ENCODE measurements around the gene DHRS7B. TPM values are rescaled to one million over a fixed set of nuclear protein-coding genes. Genes with fewer than 3 reads are reported as not detected.
"Not testable (repeated sequence)": the region's sequence is repeated elsewhere in the genome, so short reads cannot be mapped to it uniquely, and the experiment has no call there.

Gene DHRS7B
- total and polyA plus RNA-seq, 9 of the 15 experiments (the other 6 are each of a cell fraction or from before 2014, with no cell fraction given): 8.0 to 30.7 (median 14.8) TPM

DNA sequence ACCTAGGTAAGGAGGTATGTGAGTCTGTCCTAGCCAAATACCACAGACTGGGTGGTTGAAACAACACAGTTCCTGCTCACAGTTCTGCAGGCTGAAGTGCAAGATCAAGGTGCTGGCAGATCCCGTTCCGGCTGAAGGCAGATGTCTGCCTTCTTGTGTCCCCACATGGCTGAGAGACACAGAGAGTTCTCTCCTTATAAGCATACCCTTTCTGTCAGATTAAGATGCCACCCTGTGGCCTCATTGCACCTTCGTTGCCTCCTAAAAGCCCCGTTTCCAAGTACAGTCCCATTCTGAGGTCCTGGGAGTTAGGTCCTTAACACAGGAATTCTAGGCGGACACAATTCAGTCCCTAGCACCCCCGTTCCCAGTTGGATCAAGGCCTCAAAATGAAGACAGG lies 96.3 kb downstream of the DHRS7B start:
- TF ChIP-seq ILF3 (IDR thresholded peaks at IDR 0.05; ENCODE audit: borderline replicate concordance): no peak
- no peak for TF ChIP-seq ZNF699 (CRISPR knock-in tag; IDR thresholded peaks at IDR 0.05; ENCODE audit: insufficient replicate concordance)
- TF ChIP-seq, protein P1, sequence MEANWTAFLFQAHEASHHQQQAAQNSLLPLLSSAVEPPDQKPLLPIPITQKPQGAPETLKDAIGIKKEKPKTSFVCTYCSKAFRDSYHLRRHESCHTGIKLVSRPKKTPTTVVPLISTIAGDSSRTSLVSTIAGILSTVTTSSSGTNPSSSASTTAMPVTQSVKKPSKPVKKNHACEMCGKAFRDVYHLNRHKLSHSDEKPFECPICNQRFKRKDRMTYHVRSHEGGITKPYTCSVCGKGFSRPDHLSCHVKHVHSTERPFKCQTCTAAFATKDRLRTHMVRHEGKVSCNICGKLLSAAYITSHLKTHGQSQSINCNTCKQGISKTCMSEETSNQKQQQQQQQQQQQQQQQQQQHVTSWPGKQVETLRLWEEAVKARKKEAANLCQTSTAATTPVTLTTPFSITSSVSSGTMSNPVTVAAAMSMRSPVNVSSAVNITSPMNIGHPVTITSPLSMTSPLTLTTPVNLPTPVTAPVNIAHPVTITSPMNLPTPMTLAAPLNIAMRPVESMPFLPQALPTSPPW (CRISPR knock-in tag; IDR thresholded peaks at IDR 0.05): no peak
- TF ChIP-seq HNRNPK (IDR thresholded peaks at IDR 0.05; ENCODE audit: low read depth, low read length, poor library complexity, severe bottlenecking): no peak
- TF ChIP-seq CEBPG (CRISPR knock-in tag; IDR thresholded peaks at IDR 0.05): no peak
- TF ChIP-seq CEBPG (tag; conservative IDR thresholded peaks at IDR 0.05 in 1 of 2, IDR thresholded peaks at IDR 0.05 in 1 of 2): no peak
- TF ChIP-seq ZNF507 (tag; conservative IDR thresholded peaks at IDR 0.05): no peak
- no peak for TF ChIP-seq GTF2E2 (tag; IDR thresholded peaks at IDR 0.05)
- ATAC-seq: no peak
- POLR2A ChIA-PET: no interaction called here

GRCh38 chr17:21227277-21227676 lies 100.5 kb downstream of the DHRS7B start:
- DNase-seq (ENCODE audit: extremely low read depth in 1 of 4, low spot score in 3 of 4); H3K4me1 ChIP-seq (replicated peaks in 1 of 2; ENCODE audit: control insufficient read depth in 2 of 2, insufficient read depth in 2 of 2, low read length in 2 of 2); in situ Hi-C loops (cut with MboI); H3K9me3 ChIP-seq (replicated peaks; ENCODE audit: control insufficient read depth, insufficient read depth, low read depth, low read length); H3K79me2 ChIP-seq (ENCODE audit: control insufficient read depth, insufficient read depth, low read length); intact Hi-C loops (cut with micrococcal nuclease); H3K27me3 ChIP-seq (ENCODE audit: control insufficient read depth in 2 of 2, insufficient read depth in 2 of 2, low read length in 2 of 2); FAIRE-seq; H3K9me1 ChIP-seq (ENCODE audit: control insufficient read depth, insufficient read depth, low read length); BruUV-seq (replicated peaks); H3K4me3 ChIP-seq; H4K20me1 ChIP-seq (replicated peaks; ENCODE audit: control insufficient read depth, insufficient read depth, low read length); H3K9ac ChIP-seq (ENCODE audit: insufficient read depth in 1 of 2, low read depth in 2 of 2, low read length in 2 of 2); H3K36me3 ChIP-seq (ENCODE audit: control insufficient read depth, insufficient read depth, low read length); CTCF ChIA-PET (ENCODE audit: low intra/inter-chr PET ratio); H3K27ac ChIP-seq (ENCODE audit: extremely low read depth, low read depth, low read length); H3K4me2 ChIP-seq (ENCODE audit: insufficient read depth, low read length); H2AFZ ChIP-seq (ENCODE audit: low read depth, low read length); ATAC-seq: not testable (repeated sequence)
- POLR2A ChIA-PET: interaction anchor here (0.6 kb wide), 1 partner anchor 152 kb away, joined by 3 read pairs; no protein-coding TSS in a partner anchor
- 71% methylated on average over 11 of the region's 11 CpGs for WGBS (ENCODE audit: insufficient coverage, low coverage, missing lambda C conversion rate)

More for the DNA sequence above, 96.3 kb downstream of the DHRS7B start:
- Histone ChIP-seq H3K27me3 (ENCODE audit: control insufficient read depth in 2 of 2, insufficient read depth in 2 of 2, low read length in 2 of 2) (no peaks in the 10 kb centered on the region), H3K9me3 (replicated peaks; ENCODE audit: control insufficient read depth, insufficient read depth, low read depth, low read length) (0 out of 2 replicates have a peak, but pooled peaks cover 1% of the 10 kb centered on the region), H3K9me1 (ENCODE audit: control insufficient read depth, insufficient read depth, low read length) (no peaks in the 10 kb centered on the region), H2AFZ (ENCODE audit: low read depth, low read length) (no peak overlapping the region), H3K36me3 (ENCODE audit: control insufficient read depth, insufficient read depth, low read length) (peaks cover 24% of the 10 kb centered on the region; the same call in 2 of the 3 replicates), H3K4me2 (ENCODE audit: insufficient read depth, low read length) (no peak overlapping the region), H3K4me1 (replicated peaks in 1 of 2; ENCODE audit: control insufficient read depth in 2 of 2, insufficient read depth in 2 of 2, low read length in 2 of 2) (peaks cover 0 to under 1% of the 10 kb centered on the region in 2 experiments; a peak in 1 of 5 replicates), H4K20me1 (replicated peaks; ENCODE audit: control insufficient read depth, insufficient read depth, low read length) (no peaks in the 10 kb centered on the region), H3K4me3 (no peak overlapping the region), H3K9ac (ENCODE audit: insufficient read depth in 1 of 2, low read depth in 2 of 2, low read length in 2 of 2) (no peak overlapping the region), H3K79me2 (ENCODE audit: control insufficient read depth, insufficient read depth, low read length) (peaks cover 9% of the 10 kb centered on the region), H3K27ac (ENCODE audit: extremely low read depth, low read depth, low read length) (no peak overlapping the region)
- CTCF ChIA-PET (ENCODE audit: low intra/inter-chr PET ratio): no interaction called here
- 95% methylated on average over 5 of the region's 6 CpGs for WGBS (ENCODE audit: insufficient coverage, low coverage, missing lambda C conversion rate)
- no peak for DNase-seq (ENCODE audit: extremely low read depth in 1 of 4, low spot score in 3 of 4)
- no peak for FAIRE-seq
- intact Hi-C loops (cut with micrococcal nuclease): no loop called here
- BruUV-seq (replicated peaks): no TSS peak
- in situ Hi-C loops (cut with MboI): no loop called here
